ENCODE measurements around the gene ZCWPW1. TPM values are rescaled to one million over a fixed set of nuclear protein-coding genes. Genes with fewer than 3 reads are reported as not detected.
"Not testable (repeated sequence)": the region's sequence is repeated elsewhere in the genome, so short reads cannot be mapped to it uniquely, and the experiment has no call there.

ZCWPW1 gene
- polyA plus RNA-seq, 1 experiment = 2.2 TPM

DNA sequence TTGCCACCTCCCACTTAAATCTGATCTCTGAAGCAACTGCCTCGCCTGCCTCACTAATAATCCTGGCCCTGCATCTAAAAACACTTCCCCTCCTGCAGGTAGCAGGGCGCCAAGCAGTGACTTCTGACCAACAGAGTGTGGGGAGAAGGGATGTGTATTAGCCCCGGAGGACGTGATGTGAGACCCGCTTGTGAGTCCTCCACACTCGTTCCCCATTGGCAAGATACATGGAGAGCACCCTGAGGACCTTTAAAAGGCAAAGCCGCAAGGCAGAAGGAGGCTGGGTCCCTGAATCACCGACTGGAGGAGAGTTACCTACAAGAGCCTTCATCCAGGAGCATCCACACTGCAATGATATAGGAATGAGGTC lies 61.3 kb downstream of the ZCWPW1 start:
- TF ChIP-seq, protein P1, sequence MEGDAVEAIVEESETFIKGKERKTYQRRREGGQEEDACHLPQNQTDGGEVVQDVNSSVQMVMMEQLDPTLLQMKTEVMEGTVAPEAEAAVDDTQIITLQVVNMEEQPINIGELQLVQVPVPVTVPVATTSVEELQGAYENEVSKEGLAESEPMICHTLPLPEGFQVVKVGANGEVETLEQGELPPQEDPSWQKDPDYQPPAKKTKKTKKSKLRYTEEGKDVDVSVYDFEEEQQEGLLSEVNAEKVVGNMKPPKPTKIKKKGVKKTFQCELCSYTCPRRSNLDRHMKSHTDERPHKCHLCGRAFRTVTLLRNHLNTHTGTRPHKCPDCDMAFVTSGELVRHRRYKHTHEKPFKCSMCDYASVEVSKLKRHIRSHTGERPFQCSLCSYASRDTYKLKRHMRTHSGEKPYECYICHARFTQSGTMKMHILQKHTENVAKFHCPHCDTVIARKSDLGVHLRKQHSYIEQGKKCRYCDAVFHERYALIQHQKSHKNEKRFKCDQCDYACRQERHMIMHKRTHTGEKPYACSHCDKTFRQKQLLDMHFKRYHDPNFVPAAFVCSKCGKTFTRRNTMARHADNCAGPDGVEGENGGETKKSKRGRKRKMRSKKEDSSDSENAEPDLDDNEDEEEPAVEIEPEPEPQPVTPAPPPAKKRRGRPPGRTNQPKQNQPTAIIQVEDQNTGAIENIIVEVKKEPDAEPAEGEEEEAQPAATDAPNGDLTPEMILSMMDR (IDR thresholded peaks at IDR 0.05; ENCODE audit: insufficient read depth, low read depth, low read length) = no peak
- no peaks in the 10 kb centered on the region for H3K27me3 ChIP-seq (ENCODE audit: control insufficient read depth, insufficient read depth, low read length)
- POLR2A ChIA-PET = no interaction called here
- CTCF ChIA-PET = no interaction called here
- no peaks in the 10 kb centered on the region; the same call in 1 of the 2 replicates for H3K36me3 ChIP-seq (ENCODE audit: control insufficient read depth, insufficient read depth, low read length)
- no peak for DNase-seq (ENCODE audit: low read depth)
- H3K4me3 ChIP-seq (ENCODE audit: low read depth, low read length) = no peak overlapping the region

DNA sequence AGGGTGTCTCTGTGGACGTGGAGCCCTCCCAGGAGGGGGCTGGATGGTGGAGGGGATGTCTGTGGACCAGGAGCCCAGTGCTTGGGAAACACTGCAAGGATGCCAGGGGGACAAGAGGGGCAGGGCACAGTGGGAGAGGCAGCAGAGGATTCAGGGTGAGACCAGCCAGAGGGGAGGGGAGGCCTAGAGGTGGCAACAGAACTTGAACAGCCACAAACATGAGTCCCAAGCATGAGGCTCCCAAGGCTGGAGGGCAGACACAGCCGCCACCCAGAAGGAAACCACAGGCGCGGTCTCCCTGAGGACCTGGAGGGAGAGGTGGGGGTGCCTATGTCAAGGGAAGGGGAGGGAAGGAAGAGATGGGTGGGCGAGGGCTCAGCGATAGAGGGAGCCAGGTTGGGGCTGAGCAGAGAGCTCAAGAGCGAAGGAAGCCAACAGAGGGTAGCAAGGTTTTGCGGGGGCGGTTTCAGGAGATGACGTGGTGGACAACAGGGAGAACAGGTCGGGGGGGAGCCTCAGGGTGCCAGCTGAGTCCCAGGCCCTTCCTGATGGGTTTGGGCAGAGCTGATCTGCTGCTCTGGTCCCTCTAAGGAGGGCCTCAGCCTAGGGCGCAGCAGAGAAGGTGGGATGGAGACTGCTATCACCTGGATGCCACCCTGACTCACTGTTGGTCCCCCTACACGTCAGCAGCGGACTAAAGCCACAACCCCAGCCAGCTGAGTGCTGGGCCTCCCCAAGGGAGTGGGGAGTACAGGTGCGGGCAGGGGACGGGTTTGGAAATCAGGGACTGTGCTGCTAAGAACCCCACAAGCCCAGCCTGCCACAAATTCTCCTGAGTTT lies 61.9 kb downstream of the ZCWPW1 start:
- ChIA-PET CTCF (no interaction called here), POLR2A (no interaction called here)
- DNase-seq (ENCODE audit: low read depth) = no peak
- Histone ChIP-seq H3K36me3 (ENCODE audit: control insufficient read depth, insufficient read depth, low read length) (peaks cover under 1% of the 10 kb centered on the region), H3K4me3 (ENCODE audit: low read depth, low read length) (no peak overlapping the region), H3K27me3 (ENCODE audit: control insufficient read depth, insufficient read depth, low read length) (no peaks in the 10 kb centered on the region)
- TF ChIP-seq, protein P1 (IDR thresholded peaks at IDR 0.05; ENCODE audit: insufficient read depth, low read depth, low read length) = no peak

DNA sequence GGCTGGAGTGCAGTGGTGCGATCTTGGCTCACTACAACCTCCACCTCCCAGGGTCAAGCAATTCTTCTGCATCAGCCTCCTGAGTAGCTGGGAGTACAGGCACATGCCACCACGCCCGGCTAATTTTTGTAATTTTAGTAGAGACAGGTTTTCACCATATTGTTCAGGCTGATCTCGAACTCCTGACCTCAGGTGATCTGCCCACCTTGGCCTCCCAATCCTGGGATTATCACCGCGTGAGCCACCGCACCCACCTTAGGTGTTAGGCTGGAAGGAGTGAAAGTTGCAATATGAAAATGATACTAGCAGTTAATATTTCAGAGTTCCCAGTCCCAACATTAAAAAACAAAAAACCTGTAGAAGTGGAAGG lies 62.5 kb downstream of the ZCWPW1 start:
- H3K27me3 ChIP-seq (ENCODE audit: control insufficient read depth, insufficient read depth, low read length); H3K4me3 ChIP-seq (ENCODE audit: low read depth, low read length); DNase-seq (ENCODE audit: low read depth); CTCF ChIA-PET; H3K36me3 ChIP-seq (ENCODE audit: control insufficient read depth, insufficient read depth, low read length); POLR2A ChIA-PET: not testable (repeated sequence)

DNA sequence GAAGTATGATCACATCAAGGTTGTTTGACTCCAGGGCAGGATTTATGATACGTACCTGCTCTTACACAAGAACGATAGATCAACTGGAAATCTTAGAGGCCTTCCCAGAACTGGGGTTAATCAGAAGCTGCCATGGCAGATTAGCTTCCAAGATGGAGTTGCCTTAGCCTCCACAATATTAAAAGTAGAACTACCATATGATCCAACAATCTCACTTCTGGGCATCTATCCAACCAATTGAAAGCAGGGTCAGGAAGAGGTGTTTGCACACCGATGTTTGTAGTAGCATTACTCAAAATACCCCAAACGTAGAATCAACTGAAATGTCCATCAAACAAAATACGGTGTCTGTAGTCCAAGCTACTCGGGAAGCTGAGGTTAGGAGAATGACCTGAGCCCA lies 64.0 kb downstream of the ZCWPW1 start:
- DNase-seq (ENCODE audit: low read depth) = no peak
- peaks cover 9% of the 10 kb centered on the region for H3K36me3 ChIP-seq (ENCODE audit: control insufficient read depth, insufficient read depth, low read length)
- CTCF ChIA-PET = no interaction called here

DNA sequence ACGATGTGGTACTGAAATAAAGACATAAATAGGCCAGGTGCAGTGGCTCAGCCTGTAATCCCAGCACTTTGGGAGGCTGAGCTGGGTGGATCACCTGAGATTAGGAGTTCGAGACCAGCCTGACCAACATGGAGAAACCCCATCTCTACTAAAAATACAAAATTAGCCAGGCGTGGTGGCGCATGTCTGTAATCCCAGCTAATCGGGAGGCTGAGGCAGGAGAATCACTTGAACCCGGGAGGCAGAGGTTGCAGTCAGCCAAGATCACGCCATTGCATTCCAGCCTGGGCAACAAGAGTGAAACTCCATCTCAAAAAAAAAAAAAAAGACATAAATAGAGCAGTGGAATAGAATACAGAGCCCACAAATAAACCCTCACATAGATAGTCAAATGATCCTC lies 64.7 kb downstream of the ZCWPW1 start:
- peaks cover 15% of the 10 kb centered on the region for H3K36me3 ChIP-seq (ENCODE audit: control insufficient read depth, insufficient read depth, low read length)
- POLR2A ChIA-PET; H3K4me3 ChIP-seq (ENCODE audit: low read depth, low read length); H3K27me3 ChIP-seq (ENCODE audit: control insufficient read depth, insufficient read depth, low read length); DNase-seq (ENCODE audit: low read depth); CTCF ChIA-PET: not testable (repeated sequence)

More for the DNA sequence above, 64.0 kb downstream of the ZCWPW1 start:
- POLR2A ChIA-PET = no interaction called here
- TF ChIP-seq, protein P1 (IDR thresholded peaks at IDR 0.05; ENCODE audit: insufficient read depth, low read depth, low read length) = no peak
- H3K4me3 ChIP-seq (ENCODE audit: low read depth, low read length) = no peak overlapping the region
- no peaks in the 10 kb centered on the region for H3K27me3 ChIP-seq (ENCODE audit: control insufficient read depth, insufficient read depth, low read length)

DNA sequence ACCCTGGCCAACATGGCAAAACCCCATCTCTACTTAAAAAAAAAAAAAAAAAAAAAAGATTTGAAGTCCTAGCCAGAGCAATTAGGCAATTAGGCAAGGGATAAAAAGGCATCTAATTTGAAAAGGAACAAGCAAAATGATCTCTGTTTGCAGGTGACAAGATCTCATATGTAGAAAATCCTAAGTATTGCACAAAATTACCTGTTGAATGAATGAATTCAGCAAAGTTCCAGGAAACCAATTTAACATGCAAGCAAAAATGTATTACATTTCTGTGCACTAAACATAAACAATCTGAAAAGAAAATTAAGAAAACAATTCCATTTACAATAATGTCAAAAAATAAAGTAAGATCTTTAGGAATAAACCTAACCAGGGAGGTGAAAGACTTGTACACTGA lies 65.4 kb downstream of the ZCWPW1 start:
- H3K4me3 ChIP-seq (ENCODE audit: low read depth, low read length) = no peak overlapping the region
- peaks cover 20% of the 10 kb centered on the region for H3K36me3 ChIP-seq (ENCODE audit: control insufficient read depth, insufficient read depth, low read length)
- no peak for DNase-seq (ENCODE audit: low read depth)
- ChIA-PET POLR2A (no interaction called here), CTCF (no interaction called here)
- no peaks in the 10 kb centered on the region for H3K27me3 ChIP-seq (ENCODE audit: control insufficient read depth, insufficient read depth, low read length)
- TF ChIP-seq, protein P1 (IDR thresholded peaks at IDR 0.05; ENCODE audit: insufficient read depth, low read depth, low read length) = no peak

Data from BJ (cell line).